GM23248 (cell line): ENCODE measurements around the gene DCUN1D5. TPM values are rescaled to one million over a fixed set of nuclear protein-coding genes. Genes with fewer than 3 reads are reported as not detected.

ENCODE experiments used
- DNase-seq: peaks from one replicate; pipeline ENCODE4 v3.0.0-alpha.2; 2015
- H2AFZ ChIP-seq: fragments of 200-600 bp; sonication (generic); 2 replicates; pipeline ENCODE4 v1.6.1; 2016; ENCODE audit warnings: antibody characterized with exemption
- H3F3A ChIP-seq: fragments of 200-600 bp; sonication (generic); 2 replicates; pipeline ENCODE4 v1.6.1; 2016; ENCODE audit warnings: mild to moderate bottlenecking, antibody characterized with exemption, mixed run types; ENCODE audit not compliant: insufficient read depth
- H3K27ac ChIP-seq: fragments of 200-600 bp; sonication (generic); 2 replicates; pipeline ENCODE4 v1.5.1; 2016; ENCODE audit warnings: mild to moderate bottlenecking
- H3K27me3 ChIP-seq: fragments of 200-600 bp; sonication (generic); replicated peaks from 2 replicates; pipeline ENCODE4 v1.6.1; 2016; ENCODE audit warnings: mild to moderate bottlenecking; ENCODE audit not compliant: insufficient read depth
- H3K36me3 ChIP-seq: fragments of 200-600 bp; sonication (generic); 2 replicates; pipeline ENCODE4 v1.6.1; 2016; ENCODE audit warnings: low read depth, mild to moderate bottlenecking
- H3K4me1 ChIP-seq: fragments of 200-600 bp; sonication (generic); 2 replicates; pipeline ENCODE4 v1.6.1; 2016; ENCODE audit warnings: mild to moderate bottlenecking; ENCODE audit not compliant: insufficient read depth
- H3K4me2 ChIP-seq: fragments of 200-600 bp; sonication (generic); one replicate; pipeline ENCODE4 v1.6.1; 2016; ENCODE audit warnings: mild to moderate bottlenecking; ENCODE audit not compliant: unreplicated experiment
- H3K4me3 ChIP-seq: fragments of 200-600 bp; sonication (generic); 2 replicates; pipeline ENCODE4 v1.5.1; 2016; ENCODE audit warnings: mild to moderate bottlenecking
- H3K79me2 ChIP-seq: fragments of 200-600 bp; sonication (generic); 2 replicates; pipeline ENCODE4 v1.6.1; 2016; ENCODE audit warnings: mild to moderate bottlenecking; ENCODE audit not compliant: insufficient read depth
- H3K9ac ChIP-seq: fragments of 200-600 bp; sonication (generic); 2 replicates; pipeline ENCODE4 v1.6.1; 2016; ENCODE audit warnings: mild to moderate bottlenecking
- H3K9me2 ChIP-seq: fragments of 200-600 bp; sonication (generic); 2 replicates; pipeline ENCODE4 v1.6.1; 2016; ENCODE audit warnings: mixed run types, mild to moderate bottlenecking, moderate library complexity; ENCODE audit not compliant: insufficient read depth
- H3K9me3 ChIP-seq: fragments of 200-600 bp; sonication (generic); one replicate; pipeline ENCODE4 v1.6.1; 2017; ENCODE audit warnings: low read depth
- H4K20me1 ChIP-seq: fragments of 200-600 bp; sonication (generic); 2 replicates; pipeline ENCODE4 v1.6.0; 2016; ENCODE audit not compliant: insufficient read depth
- EZH2 ChIP-seq: fragments of 200-600 bp; sonication (generic); IDR thresholded peaks from 2 replicates; pipeline ENCODE4 v1.6.1; 2018; ENCODE audit warnings: antibody characterized with exemption, mild to moderate bottlenecking; ENCODE audit not compliant: insufficient read depth, poor library complexity, severe bottlenecking
- EZH2phosphoT487 ChIP-seq: fragments of 200-600 bp; sonication (generic); IDR thresholded peaks from 2 replicates; pipeline ENCODE4 v1.6.1; 2018; ENCODE audit warnings: antibody characterized with exemption, moderate library complexity, mild to moderate bottlenecking, low read depth; ENCODE audit not compliant: insufficient read depth
- WGBS, 2 experiments: methylation state at CpG; one replicate each; pipeline ENCODE4 v1.1.6; 2015 to 2017; ENCODE audit warnings: low lambda C conversion rate in 2 of 2, low coverage in 1 of 2; ENCODE audit errors: missing lambda C conversion rate in 2 of 2; 5-methylcytosine and 5-hydroxymethylcytosine counted together
- in situ Hi-C: fragments of 300-500 bp; cut with MboI; formaldehyde crosslinking; loops from 2 replicates; pipeline ENCODE4 v1.15.0; 2020
- polyA plus RNA-seq: library from polyadenylated mRNA; unstranded; fragments of >200 nt; fragmentation: Nextera tagmentation; extraction: Ambion mirVana; gene quantifications from 2 replicates; pipeline ENCODE4 v1.2.1, GENCODE V29; 2016
- total RNA-seq: library from RNA; depleted of rRNA; stranded (reverse); fragments of >200 nt; shearing (Covaris generic); gene quantifications from 2 replicates; pipeline ENCODE4 v1.2.3, GENCODE V29; 2014

Gene DCUN1D5
- total and polyA plus RNA-seq, 2 experiments from 2014 or later, result 73.5 to 76.0 TPM

DNA sequence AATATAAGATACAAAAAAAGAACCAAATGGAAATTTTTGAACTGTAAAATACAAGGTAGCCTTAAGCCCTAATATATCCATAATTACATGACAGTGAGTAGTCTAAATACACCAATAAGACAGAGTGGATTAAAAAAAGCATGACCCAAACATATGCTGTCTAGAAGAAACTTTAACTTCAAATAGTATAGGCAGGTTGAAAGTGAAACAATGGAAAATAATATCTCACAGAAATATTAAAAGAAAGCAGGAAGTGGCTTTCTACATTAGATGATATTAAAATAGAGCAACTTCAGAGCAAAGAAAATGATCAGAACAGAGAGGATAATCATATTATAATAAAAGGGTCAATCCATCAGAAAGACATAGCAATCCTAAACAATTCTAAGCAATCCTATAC is 21.8 kb downstream of the DCUN1D5 start:
- Histone ChIP-seq H3K4me3 (no peak overlapping the region), H3K27me3 (no peaks in the 10 kb centered on the region), H3K27ac (no peak overlapping the region), H3K9me2 (no peaks in the 10 kb centered on the region), H3K9me3 (no peaks in the 10 kb centered on the region), H3K79me2 (peaks cover 86% of the 10 kb centered on the region), H3K36me3 (peaks cover 36% of the 10 kb centered on the region), H2AFZ (no peak overlapping the region), H3K9ac (no peak overlapping the region), H3K4me2 (no peak overlapping the region), H3K4me1 (0 out of 2 replicates have a peak, but pooled peaks cover 3% of the 10 kb centered on the region), H3F3A (no peaks in the 10 kb centered on the region), H4K20me1 (no peaks in the 10 kb centered on the region)
- TF ChIP-seq EZH2, result no peak
- no peak for TF ChIP-seq EZH2phosphoT487
- in situ Hi-C loops, result loop anchor here (25.0 kb wide), 1 partner anchor 258 kb away; no protein-coding TSS in a partner anchor
- no peak for DNase-seq

DNA sequence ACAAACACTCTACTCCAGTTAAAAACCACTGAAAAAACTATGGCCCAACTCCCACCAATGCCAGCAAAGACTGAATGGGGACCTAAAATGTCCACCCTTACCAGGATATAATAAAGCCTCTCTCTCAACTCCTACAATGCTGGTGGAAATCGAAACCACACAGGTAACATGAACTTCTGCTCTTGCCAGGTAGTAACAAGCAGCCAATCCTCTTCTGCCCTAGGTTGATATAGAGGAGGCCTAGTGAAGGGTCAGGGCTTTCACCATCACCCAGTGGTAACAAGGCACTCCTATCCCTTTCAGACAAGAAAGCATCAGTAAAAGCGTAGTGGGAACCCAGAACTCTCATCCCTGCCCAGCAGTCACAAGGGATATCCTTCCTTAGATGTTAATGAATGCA is 22.6 kb downstream of the DCUN1D5 start:
- Histone ChIP-seq H3K4me3 (no peak overlapping the region), H3K27me3 (no peaks in the 10 kb centered on the region), H3K9me2 (no peaks in the 10 kb centered on the region), H3F3A (no peaks in the 10 kb centered on the region), H3K9ac (no peak overlapping the region), H3K4me2 (no peak overlapping the region), H3K36me3 (peaks cover 38% of the 10 kb centered on the region), H3K4me1 (0 out of 2 replicates have a peak, but pooled peaks cover 3% of the 10 kb centered on the region), H2AFZ (no peak overlapping the region), H3K27ac (no peak overlapping the region), H3K79me2 (peaks cover 78% of the 10 kb centered on the region), H4K20me1 (no peaks in the 10 kb centered on the region), H3K9me3 (no peaks in the 10 kb centered on the region)
- TF ChIP-seq EZH2 (no peak), EZH2phosphoT487 (no peak)
- WGBS, 2 experiments, result 95 to 98% methylated on average over 2 of the region's 2 CpGs
- no peak for DNase-seq
- in situ Hi-C loops, result loop anchor here (25.0 kb wide), 1 partner anchor 257 kb away; no protein-coding TSS in a partner anchor

- no peak overlapping the region for H3K4me3 ChIP-seq
- H3K36me3 ChIP-seq, result peaks cover 57% of the 10 kb centered on the region
- no peaks in the 10 kb centered on the region for H4K20me1 ChIP-seq
- in situ Hi-C loops, result loop anchor here (25.0 kb wide), 1 partner anchor 255 kb away; no protein-coding TSS in a partner anchor
- 96% methylated on average over 1 of the region's 1 CpG for WGBS, 2 experiments
- no peaks in the 10 kb centered on the region for H3K27me3 ChIP-seq
- H3K4me2 ChIP-seq, result no peak overlapping the region
- H2AFZ ChIP-seq, result no peak overlapping the region
- H3K9me3 ChIP-seq, result no peaks in the 10 kb centered on the region
- no peaks in the 10 kb centered on the region for H3K9me2 ChIP-seq
- no peaks in the 10 kb centered on the region for H3F3A ChIP-seq
- TF ChIP-seq EZH2 (no peak), EZH2phosphoT487 (no peak)
- no peak overlapping the region for H3K9ac ChIP-seq
- no peak for DNase-seq
- H3K4me1 ChIP-seq, result 0 out of 2 replicates have a peak, but pooled peaks cover 3% of the 10 kb centered on the region
- no peak overlapping the region for H3K27ac ChIP-seq
- peaks cover 57% of the 10 kb centered on the region for H3K79me2 ChIP-seq
These were observed 24.8 kb downstream of the DCUN1D5 start for GRCh38 chr11:103067118-103067517.

DNA sequence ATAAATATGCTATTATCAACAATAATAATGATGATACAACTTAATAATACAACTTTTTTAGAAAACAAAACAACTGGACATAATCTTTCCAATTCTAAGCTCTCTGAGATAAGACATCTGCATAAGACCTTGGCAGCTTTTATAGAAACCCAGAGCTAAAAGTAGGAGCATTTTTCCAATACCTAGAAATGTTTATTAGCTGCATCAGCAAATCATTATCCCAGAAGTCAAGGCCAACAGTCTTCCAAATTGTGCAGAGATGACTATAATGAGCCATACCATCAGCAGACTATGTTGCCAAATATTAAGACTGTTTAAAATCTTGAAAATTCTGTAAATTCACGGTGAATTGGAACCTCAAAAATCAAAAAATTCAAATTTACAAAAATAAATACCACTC is 30.3 kb downstream of the DCUN1D5 start:
- Histone ChIP-seq H3F3A (peaks cover 19% of the 10 kb centered on the region), H3K9me2 (no peaks in the 10 kb centered on the region), H2AFZ (no peak overlapping the region), H3K4me3 (no peak overlapping the region), H3K27ac (no peak overlapping the region), H3K79me2 (peaks cover 5% of the 10 kb centered on the region; the same call in 1 of the 2 replicates), H3K27me3 (no peaks in the 10 kb centered on the region), H3K4me2 (no peak overlapping the region), H3K9ac (no peak overlapping the region), H4K20me1 (no peaks in the 10 kb centered on the region), H3K36me3 (peaks cover 63% of the 10 kb centered on the region), H3K4me1 (no peaks in the 10 kb centered on the region), H3K9me3 (no peaks in the 10 kb centered on the region)
- DNase-seq, result no peak
- in situ Hi-C loops, result loop anchor here (25.0 kb wide), 1 partner anchor 249 kb away; no protein-coding TSS in a partner anchor
- WGBS, 2 experiments, result 97 to 100% methylated on average over 1 of the region's 1 CpG
- no peak for TF ChIP-seq EZH2phosphoT487
